Erythroblast (primary cell): ENCODE measurements around the gene CDHR3.

Source experiments
- GATA1 ChIP-seq: IDR thresholded peaks from 2 replicates; pipeline ENCODE4 v1.6.1; 2011; ENCODE audit warnings: low read depth, mild to moderate bottlenecking, control low read depth, low read length, moderate library complexity
- POLR2A ChIP-seq: IDR thresholded peaks from 2 replicates; pipeline ENCODE4 v1.6.1; 2011; ENCODE audit warnings: mild to moderate bottlenecking, low read length

- TF ChIP-seq POLR2A = no peak
- no peak for TF ChIP-seq GATA1
Observed at GRCh38 chr7:106062006-106062405, 98.9 kb downstream of the CDHR3 start.
